Measurements from ENCODE around the gene CUL1.

CUL1 gene

DNA sequence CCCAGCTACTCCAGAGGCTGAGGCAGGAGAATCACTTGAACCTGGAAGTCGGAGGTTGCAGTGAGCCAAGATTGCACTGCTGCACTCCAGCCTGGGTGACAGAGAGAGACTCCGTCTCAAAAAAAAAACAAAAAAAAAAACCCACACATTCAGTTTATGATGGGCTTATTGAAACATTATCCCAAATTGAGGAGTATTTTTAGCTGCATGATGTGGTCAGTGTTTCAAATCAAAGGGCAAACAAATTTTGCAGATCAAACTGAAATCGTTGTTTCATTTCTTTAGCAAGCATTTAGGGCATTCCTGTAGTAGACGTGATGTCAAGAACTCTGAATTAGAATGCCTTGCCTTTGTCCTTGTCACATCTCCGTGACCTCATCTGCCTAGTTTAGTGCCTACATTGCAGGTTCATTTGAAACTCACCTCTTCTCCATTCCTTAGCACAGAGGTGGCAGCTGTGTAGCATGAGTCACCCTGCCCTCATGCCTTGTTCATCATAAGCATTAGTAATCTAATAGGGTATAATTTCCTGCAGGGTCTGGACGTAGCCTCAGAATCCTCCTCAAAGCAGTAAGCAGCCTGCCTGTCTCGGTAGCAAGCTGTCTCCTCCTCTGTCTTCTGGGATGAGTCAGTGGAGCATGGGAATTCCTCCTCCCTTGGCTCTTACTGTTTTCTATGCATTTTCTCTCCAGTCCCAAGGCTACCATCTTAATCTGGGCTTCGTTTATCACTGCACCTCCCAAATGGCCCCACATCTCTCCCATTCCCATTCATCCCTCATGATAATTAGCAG is 73.8 kb downstream of the CUL1 start:
- DNase-seq, result no peak

DNA sequence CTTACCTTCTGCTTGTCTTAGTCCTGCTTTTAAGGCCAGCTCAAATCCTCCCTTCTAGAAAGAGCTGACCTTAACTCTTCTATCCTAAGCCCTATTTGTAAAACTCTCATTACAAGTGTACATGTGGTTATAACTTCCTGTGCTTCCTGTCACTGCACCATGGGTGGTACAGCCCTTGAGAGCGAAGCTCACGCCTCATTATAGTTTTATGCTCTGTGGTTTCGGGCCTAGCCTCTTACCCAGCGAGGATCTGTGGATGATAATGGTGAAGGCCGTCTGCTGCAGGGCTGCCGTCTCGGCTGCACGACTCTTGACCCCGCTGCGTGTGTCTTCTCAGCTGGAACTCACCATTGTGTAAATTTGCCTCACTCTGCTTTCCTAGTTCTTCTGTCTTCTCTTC is 74.6 kb downstream of the CUL1 start:
- no peak for DNase-seq

DNA sequence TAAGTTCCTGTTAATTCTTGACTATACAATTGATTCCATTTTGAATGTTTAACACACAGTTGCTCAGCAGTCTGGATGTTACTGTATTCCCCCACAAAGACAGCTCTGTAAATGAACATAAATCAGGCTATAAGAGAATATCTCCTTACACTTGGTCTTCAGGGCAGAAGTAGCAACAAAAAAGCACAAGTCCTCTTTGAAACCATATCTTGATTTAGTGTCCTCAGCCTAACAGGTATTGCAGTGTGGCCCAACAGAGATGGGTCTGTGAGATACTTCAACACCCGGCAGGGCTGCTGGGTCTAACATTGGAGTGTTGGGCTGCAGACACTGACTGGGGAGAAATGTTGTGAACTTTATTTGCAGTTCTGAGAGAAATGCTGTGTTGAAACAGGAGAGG is 75.8 kb downstream of the CUL1 start:
- no peak for DNase-seq

DNA sequence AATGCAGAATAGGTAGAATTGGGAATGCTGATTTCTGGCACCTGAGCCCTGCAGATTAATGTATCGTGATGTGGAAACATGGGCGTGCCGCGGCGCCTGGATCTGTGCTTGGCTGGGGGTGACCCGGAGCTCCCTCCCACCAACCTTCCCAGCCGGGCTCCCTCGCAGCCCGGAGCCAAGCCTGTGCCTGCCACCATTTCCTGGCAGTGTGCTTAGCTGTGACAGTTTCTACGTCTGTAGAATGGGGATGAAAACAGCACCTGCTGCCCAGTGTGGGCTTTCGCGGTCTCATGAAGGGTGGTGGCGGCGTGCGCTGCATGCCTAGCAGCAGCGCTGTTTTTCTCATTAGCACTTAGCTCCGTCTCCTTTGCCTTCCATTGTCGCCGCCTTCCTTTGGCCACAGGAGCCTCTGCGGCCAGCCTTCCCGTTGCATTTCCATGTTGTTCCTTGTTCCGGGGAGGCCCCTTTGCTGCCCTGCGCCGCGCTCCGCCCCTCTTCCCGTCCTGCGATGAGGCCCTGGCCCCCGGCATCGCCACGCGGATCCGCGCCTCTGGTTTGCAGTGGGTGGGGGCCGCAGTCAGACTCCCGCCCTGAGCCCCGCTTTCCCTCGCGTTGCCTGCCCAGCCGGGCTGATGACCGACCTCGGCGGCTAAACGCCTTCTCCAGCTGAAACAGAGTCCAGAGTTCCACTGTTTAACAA is 84.2 kb downstream of the CUL1 start:
- DNase-seq, result no peak

DNA sequence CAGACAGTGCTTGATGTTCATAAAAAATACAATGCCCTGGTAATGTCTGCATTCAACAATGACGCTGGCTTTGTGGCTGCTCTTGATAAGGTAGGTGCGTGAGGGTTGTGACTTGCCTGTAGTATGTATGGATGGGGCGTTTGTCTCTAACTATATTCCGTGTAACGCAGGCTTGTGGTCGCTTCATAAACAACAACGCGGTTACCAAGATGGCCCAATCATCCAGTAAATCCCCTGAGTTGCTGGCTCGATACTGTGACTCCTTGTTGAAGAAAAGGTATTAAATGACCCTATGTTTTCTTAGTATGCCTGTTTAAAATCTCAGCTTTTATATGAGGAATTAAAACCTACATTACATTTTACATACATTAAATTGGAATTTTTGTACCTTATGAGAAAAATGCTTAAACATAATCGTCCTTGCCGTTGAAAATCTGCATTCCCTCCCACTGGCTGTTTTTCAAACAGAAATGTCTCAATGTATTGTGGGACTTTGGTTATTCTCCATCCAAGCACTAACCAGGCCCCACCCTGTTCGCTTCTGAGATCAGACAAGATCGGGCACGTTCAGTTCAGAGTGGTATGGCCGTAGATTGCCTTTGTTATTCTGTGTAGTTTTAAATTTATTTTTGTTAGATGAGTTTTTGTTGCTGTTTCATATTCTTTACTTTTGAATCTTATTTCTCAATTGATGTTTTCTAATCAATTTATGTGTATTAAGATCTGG is 85.3 kb downstream of the CUL1 start:
- no peak for DNase-seq

DNA sequence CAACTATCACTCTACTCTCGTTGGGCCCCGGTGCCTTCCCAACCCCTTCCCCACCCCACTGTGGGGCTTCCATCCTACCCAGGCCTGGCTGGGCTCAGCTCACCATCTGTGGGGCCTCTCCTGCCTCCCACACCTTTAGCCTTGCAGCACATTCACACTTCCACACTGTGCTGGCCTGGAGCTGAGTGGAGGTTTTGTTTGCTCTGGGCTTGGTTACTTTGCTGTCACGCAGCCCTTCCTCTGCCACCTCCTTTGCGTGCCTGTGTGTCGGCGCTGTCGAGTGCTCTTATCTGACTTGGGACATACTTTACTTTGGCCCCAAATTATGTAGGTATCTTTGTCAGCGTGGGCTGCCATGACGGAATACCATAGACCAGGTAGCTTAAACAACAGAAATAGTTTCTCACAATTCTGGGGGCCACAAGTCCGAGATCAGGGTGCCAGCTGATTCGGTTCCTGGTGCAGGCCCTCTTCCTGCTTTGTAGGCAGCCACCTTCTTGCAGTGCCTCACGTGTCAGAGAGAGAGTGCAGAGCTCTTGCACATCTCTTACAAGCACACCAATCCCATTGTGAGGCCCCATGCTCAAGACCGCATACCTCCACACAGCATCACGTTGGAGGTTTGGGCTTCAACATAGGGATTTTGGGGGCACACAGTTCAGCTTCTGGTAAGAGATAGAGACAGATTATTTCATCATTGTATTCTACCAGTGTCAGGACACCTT is 89.0 kb downstream of the CUL1 start:
- no peak for DNase-seq

DNA sequence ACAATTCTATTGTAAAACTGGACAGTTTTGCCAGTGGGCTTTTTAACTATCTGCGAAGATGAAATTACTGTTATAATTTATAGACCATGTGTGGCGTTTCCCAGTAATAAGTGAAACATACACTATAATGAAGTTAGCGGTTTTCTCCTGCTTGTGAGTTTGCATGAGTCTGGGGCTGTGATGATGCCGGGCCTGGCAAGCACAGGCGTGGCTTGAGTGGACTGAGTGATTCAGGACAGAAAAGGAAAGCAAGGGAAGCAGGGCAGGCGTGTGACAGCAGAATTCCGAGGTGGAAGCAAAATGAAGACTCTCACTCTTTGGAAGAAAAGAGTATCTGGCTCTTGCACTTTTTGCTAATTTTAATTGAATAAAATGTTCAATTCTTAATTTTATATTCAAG is 90.5 kb downstream of the CUL1 start:
- no peak for DNase-seq

DNA sequence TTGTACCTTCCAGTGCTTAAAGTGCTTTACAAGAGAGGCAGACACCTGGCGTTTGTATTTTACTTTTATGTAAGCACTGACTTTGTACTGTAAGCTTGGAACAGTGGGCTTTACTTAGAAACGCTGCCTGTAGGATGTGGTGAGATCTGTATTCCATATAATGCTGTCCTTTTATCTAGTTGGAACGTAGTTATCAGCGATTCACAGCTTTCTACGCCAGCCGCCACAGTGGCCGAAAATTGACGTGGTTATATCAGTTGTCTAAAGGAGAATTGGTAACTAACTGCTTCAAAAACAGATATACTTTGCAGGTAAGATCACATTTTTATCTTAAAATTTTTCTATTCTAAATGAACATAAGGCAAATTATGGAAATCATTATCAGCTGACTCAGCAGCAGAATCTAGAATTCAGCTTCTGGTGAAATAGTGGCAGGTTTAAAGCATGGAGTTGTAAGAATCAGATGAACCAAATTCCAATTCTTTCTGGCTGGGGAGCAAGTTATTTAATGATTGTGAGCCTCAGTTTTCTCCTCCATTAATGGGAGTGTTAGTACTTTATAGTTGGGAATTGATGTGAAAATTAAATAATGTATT is 91.5 kb downstream of the CUL1 start:
- DNase-seq, result no peak

DNA sequence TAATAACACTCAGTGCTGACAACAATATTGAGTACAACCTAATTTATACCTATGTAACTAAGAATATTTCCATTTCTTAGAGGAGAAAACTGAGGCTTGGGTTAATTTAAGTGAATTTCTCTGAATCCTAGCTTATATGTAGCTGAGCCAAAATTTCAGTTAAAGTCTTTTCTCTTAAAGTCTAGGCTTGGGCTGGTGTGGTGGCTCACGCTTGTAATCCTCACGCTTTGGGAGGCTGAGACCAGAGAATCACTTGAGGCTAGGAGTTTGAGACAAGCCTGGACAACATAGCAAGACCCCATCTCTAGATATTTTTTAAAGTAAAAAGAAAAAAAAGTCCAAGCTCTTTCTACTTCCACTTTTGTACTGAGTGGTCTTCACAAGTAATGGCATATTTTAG is 92.1 kb downstream of the CUL1 start:
- no peak for DNase-seq

DNA sequence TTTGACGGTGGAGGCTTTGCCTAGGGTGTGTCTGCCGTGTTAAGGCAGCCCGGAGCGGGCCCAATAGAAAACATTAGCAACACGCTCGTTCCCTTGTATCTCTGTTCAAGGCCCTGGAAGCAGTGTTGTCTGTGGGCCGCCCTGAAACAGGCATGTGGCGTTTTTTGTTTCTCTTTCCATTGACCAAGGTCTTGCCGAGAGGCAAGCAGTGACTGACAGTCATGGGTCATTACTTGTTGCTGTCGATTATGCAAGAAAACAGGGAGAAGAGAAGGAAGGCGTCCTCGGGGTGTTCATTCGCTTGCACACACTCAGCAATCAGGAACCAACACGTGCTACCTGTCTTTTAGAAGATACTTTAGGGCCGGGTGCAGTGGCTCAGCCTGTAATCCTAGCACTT is 92.8 kb downstream of the CUL1 start:
- no peak for DNase-seq

DNA sequence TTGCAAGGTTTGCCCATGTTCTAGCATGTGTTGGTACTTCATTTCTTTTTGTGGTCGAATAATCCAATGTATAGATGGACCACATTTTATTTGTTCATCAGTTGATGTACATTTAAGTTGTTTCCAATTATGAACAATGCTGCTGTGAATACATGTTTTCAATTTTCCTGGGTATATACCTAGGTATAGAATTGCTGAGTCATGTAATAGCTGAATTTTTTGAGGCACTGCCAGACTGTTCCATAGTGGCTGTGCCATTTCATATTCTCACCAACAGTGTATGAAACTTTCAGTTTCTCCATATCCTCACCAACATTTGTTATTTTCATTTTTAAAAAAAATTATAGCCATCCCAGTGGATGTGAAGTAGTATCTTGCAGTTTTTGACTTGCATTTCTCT is 94.9 kb downstream of the CUL1 start:
- DNase-seq, result no peak

DNA sequence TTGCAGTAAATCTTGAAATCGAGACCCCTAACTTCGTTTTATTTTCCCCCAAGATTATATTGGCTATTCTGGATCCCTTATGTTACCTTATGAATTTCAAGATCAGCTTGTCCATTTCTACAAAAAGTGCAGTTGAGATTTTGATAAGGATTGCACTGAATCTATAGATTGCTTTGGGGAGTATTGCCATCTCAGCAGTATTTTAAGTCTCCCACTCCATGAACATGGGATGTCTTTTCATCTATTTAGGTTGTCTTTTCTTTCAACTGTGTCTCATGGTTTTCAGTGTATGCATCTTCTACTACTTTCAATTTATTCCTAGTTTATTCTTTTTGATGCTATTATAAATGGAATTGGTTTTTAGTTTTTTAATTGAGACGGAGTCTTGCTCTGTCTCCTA is 95.8 kb downstream of the CUL1 start:
- no peak for DNase-seq

DNA sequence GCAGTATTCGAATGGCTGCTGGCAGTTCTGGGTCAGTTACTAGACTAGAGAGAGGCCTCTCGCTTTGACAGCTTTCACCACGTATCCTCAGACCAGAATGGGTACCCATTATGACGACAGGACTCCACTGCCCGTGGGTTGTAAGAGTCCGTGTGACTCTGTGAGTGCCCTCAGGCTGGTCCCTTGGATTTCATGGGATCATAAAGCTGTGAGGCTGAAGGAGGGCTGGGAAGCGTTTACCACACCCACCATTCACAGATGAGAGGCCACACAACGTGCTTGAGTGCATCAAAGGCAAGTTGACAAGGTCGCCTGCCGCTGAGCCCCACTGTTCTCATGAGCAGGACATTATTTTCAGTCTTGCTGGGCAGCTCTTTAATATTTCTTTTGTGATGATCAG is 98.1 kb downstream of the CUL1 start:
- DNase-seq, result no peak

DNA sequence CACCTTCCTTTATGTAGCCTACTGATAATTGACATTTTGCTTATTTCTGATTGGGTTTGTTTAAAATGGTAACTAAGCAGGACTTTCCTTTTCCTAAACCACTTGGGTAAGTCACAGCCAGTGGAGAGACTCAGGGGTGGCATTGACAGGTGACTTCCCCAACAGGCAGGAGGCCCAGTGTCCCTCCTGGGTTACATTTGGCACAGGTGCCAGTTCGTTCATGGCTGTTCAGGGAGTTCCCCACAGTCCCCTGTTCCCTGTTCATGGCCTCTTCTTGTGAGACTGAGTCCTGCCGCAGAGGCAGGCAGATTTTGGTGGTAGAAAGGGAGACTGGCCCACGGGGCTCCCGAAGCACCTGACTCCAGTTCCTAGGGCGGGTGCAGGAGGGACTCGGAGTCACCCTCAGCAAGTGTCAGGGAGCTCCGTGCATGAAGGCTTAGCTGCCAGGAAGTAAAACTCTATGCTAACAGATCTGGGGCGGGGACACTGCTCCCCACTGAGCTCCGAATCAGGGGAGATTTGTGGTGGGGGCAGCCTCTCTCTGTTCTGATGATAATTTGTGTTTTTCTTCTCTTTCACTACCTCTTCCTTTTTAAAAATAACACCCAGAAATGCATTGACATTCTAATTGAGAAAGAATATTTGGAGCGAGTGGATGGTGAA is 101.3 kb downstream of the CUL1 start:
- DNase-seq, result no peak

DNA sequence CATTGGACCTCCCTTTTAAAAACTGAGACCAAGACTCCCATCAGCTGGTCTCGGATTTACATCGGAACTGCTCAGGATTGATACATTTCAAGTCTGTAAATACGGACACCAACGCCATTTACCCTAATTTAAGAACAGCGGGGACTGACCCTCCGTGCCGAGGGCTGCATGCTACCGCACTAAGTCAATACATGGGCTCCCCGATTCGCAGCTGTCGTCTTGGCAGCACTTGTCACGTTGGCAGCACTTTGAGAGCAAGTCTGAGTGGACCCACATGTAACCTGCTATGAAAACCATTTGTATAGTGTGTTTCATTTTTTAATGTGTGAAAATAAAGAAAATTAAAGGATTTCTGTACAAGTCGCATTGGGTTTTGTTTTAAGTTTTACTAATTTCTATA is 102.0 kb downstream of the CUL1 start:
- no peak for DNase-seq

DNA sequence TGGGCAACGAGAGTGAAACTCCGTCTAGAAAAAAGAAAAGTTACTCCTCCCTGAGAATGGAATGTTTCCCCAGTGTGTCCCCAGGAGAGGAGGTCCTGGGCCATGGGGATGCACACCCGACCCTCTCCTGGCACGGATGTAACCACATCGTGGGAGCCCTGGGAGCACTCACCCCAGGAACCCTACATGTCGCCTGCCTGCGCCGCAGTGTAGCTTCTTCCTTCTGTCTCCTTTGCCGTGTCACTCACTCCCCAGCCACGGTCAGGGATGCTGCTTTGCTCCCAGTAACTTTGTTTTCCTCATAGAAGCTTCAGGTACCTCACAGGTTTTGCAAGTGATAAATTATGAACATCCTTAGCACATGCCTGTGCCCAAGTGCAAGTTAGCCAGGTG is 103.4 kb downstream of the CUL1 start:
- no peak for DNase-seq

DNA sequence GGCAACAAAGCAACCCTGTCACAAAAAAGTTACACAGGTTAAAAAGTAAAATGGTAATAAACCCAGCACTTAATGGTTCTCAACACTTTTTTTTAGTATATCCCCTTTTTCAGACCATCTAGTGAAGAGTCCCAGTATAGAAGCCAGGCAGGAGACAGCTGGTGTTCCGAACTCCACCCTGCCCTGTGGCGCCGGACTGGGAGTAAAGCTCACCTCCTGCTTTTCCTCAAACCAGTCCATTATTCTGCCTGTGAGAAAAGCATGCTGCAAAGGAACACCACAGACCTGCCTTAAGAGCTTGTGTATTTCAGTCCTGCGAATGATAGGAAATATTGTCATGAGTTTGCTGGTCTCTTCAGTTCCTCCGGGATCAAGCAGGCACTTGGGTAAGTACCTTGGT is 104.4 kb downstream of the CUL1 start:
- no peak for DNase-seq

DNA sequence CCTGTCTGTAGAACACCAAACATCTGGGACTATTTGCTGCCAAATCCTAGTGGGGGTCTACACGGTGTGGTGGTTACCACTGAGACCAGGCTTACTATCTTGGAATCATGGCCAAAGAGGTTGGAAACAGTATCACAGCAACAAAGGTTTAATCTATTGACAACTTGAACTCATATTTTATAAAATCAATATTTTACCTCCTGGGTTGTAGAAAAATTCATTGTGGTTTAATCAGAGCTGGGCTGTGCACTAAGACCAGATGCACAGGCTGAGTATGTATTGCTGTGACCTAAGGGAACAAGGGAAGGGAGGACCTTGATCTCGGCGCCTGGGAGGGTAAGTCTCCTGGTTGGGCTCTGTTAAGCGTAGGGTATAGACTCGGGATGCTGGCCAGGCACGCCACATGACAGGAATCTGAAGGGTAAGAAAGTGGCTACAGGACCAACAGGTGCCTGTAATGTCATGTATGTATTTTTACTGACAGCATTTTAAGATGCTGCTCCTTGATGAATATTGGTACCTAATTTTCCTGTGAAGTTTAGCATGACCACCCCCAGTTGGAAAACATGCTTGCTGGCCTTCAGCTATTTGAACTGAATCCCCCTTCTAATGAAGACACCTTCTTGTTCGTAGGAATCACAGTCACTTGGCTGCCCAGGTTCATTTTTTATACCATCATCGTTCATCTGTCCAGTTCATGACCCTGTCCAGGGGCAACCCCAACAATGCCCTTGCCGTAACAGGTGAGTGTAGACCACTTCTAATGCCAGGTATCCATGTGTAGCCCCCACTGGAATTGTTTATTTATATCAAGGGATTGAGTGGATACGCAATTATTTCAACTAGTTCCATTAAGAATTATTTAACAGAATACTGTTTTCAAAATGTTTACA is 105.9 kb downstream of the CUL1 start:
- no peak for DNase-seq

DNA sequence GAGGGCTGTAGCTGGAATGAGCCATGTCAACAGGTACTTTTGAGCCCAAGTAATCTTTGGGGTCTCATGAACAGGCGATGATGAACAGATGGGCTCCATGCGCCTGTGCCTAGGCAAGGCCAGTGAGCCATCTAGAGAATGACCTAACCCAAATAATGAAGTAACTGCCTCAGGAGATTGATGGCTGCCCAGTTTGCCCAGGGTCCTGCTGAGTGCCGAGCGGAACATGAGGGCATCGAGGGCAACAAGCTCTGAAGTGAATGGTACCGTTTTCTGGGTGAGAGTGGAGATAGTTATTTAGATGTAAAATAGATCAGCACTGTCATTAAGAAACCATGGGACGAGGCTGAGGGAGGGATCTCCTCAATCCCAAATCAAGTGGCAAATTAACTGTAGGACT is 107.5 kb downstream of the CUL1 start:
- DNase-seq, result no peak

DNA sequence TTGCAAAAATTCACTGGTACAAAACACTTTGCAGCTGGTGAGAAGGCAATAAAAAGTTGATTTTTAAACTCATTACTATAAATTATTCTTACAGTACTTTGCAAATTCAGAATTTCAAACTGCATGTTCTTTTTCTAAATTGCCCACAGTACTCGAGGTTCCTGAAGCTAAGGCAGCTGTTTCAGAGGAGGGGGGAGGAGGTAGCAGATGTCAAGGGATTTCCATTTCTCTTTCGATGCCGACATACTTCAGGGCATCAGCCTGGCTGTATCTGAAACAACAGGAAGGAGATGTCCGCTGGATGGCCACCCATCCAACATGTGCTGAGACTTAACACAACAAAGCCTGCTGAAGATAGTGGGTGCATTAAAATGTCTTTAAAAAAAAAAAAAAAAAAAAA is 108.7 kb downstream of the CUL1 start:
- no peak for DNase-seq

DNA sequence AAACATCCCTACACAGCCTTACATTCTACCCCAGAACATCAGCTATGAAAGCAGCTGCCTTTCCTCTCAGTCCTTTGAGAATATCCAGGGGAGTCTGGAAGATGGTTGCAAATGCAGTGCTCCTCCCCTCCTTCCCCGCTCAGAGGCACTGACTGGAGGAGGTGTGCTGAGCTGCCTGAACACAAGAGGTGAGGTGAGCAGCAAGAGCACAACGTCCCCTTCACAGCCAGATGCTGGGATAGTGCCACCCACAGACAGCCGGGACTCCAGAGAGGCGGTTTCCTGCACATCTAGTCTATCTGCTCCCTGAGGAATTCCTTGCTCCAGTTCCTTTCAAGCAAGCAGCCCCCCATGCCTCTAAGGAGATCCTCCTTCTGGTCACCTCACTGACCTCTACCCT is 111.2 kb downstream of the CUL1 start:
- no peak for DNase-seq
